Heart left ventricle (tissue), 16 donors: ENCODE data around the gene SPATA21. TPM values are rescaled to one million over a fixed set of nuclear protein-coding genes. Genes with fewer than 3 reads are reported as not detected.

Experiments used
- ATAC-seq, 4 donors: fragments of 200-7000 bp; cut with Tn5 transposase; one replicate each; pipeline ENCODE4 v1.9.1; 2020 to 2022; ENCODE audit warnings: moderate library complexity in 4 of 4, mild to moderate bottlenecking in 3 of 4, moderate number of reproducible peaks in 1 of 4
- DNase-seq, 5 donors: peaks; one replicate each; pipeline ENCODE4 v3.0.0-alpha.2; 2020
- H3K27ac ChIP-seq, 12 donors: fragments of 200-600 bp; sonication (generic) in 4 of 12; one replicate each; pipeline versions ENCODE4 v1.5.0 to v1.8.0; 2016 to 2022; ENCODE audit warnings: mild to moderate bottlenecking in 2 of 12
- H3K27me3 ChIP-seq, 9 donors: fragments of 200-600 bp; sonication (generic) in 2 of 9; one replicate each; pipeline versions ENCODE4 v1.5.1 to v1.8.0; 2016 to 2022; ENCODE audit warnings: mild to moderate bottlenecking in 3 of 9
- H3K36me3 ChIP-seq, 9 donors: fragments of 200-600 bp; sonication (generic) in 2 of 9; one replicate each; pipeline versions ENCODE4 v1.5.0 to v1.8.0; 2018 to 2022; ENCODE audit warnings: mild to moderate bottlenecking in 2 of 9
- H3K4me1 ChIP-seq, 12 donors: fragments of 200-600 bp; sonication (generic) in 4 of 12; one replicate each; pipeline versions ENCODE4 v1.5.0 to v1.8.0; 2016 to 2022; ENCODE audit warnings: mild to moderate bottlenecking in 3 of 12
- H3K4me3 ChIP-seq, 12 donors: fragments of 200-600 bp; sonication (generic) in 4 of 12; one replicate each; pipeline versions ENCODE4 v1.5.0 to v1.8.0; 2017 to 2022; ENCODE audit warnings: mild to moderate bottlenecking in 9 of 12, moderate library complexity in 4 of 12
- H3K9me3 ChIP-seq, 12 donors: fragments of 200-600 bp; sonication (generic) in 4 of 12; one replicate each; pipeline versions ENCODE4 v1.5.0 to v1.8.0; 2016 to 2022; ENCODE audit warnings: mild to moderate bottlenecking in 1 of 12
- POLR2A ChIP-seq, 2 donors: fragments of 450-650 bp; IDR thresholded peaks; one replicate each; pipeline ENCODE4 v1.6.1; 2017; ENCODE audit warnings: antibody characterized with exemption in 2 of 2, mild to moderate bottlenecking in 2 of 2, moderate library complexity in 2 of 2
- WGBS, 4 donors: extraction: QIAGEN DNeasy Blood & Tissue Kit in 2 of 4; methylation state at CpG; one replicate each; pipeline versions ENCODE4 v1.1.5 to v1.1.7; 2013 to 2018; 5-methylcytosine and 5-hydroxymethylcytosine counted together
- intact Hi-C, 10 donors: fragments of 100-400 bp; cut with DNase I; formaldehyde crosslinking; loops; one replicate each; pipeline versions ENCODE4 v1.11.1 to v1.14.2; 2022
- polyA plus RNA-seq, 2 donors: library from polyadenylated mRNA; stranded (reverse); fragments of 200-250 nt; gene quantifications; one replicate each; pipeline ENCODE4 v1.2.3, GENCODE V29; 2013
- total RNA-seq, 9 donors: library from RNA; depleted of rRNA in 2 of 9; stranded (reverse); fragments of >200 nt in 2 of 9; fragmentation: NEBNext Ultra II Directional in 3 of 9; extraction: Animal tissue kit (Norgen Biotek cat#: 25700) in 3 of 9; gene quantifications; one replicate each; pipeline versions ENCODE4 v1.1.0 to v1.2.4, GENCODE V29; 2016 to 2023
- TF ChIP-seq, protein P1 (sequence below), 12 donors: fragments of 200-600 bp; sonication (generic) in 4 of 12; IDR thresholded peaks; one replicate each; pipeline versions ENCODE4 v1.5.0 to v1.8.0; 2018 to 2022; ENCODE audit warnings: antibody characterized with exemption in 12 of 12, mild to moderate bottlenecking in 5 of 12
- donor health status: ischemic (EF 13 %, LVEDD 7.1; RV severe dilation, severe dysfunction).
- donor health status: healthy with polysubstance abuse.
- donor health status: DM: no; HTN: yes; CAD: no.
- donor health status: DM: no; HTN: no; CAD: no.
- donor health status: ischemic (EF 25% LVEDD 6.9; RV normal size, moderate dysfunction).
- donor health status: ischemic (EF 25% LVEDD 5.7; RV mildly dilated, moderate dysfunction).
- donor health status: healthy.
- donor health status: DM: yes; HTN: yes; CAD: no.
- donor health status: ischemic (EF 35%, LVEDD 5.7; RV mildly dilated, moderate dysfunction).
- donor health status: nonischemic (EF 11% LVEDD 7.7; RV severe dilation, severe dysfunction).
- donor health status: DM: yes; HTN: yes; CAD: no.
- donor health status: PGD.
- donor health status: ischemic (EF 29% LVEDD 5.4; RV normal size, mild dysfunction).
- donor health status: nonischemic (EF 23%, LVEDD 6.1; RV moderate dilation, normal function).

Gene SPATA21
- total and polyA plus RNA-seq, 11 donors, result 0.06 to 0.08 TPM; not detected in 9

- no peak for ATAC-seq
- H3K36me3 ChIP-seq, result peaks cover 0 to 79% (median 48%) of the 10 kb centered on the region in 9 donors
- 89 to 94% (median 92%) methylated on average over 13 of the region's 13 CpGs for WGBS, 4 donors
These were observed 42.2 kb downstream of the SPATA21 start for GRCh38 chr1:16394977-16395376.

GRCh38 chr1:16393570-16394521 lies 43.4 kb downstream of the SPATA21 start:
- H3K36me3 ChIP-seq, result peaks cover 0 to 68% (median 44%) of the 10 kb centered on the region in 9 donors
- no peak overlapping the region for H3K4me3 ChIP-seq
- peak in 1 of 5 donors; percentile 52 for DNase-seq
- no peaks in the 10 kb centered on the region for H3K9me3 ChIP-seq
- ATAC-seq, result peak in 3 of 4 donors; percentile 19 to 40 (median 29)
- no peaks in the 10 kb centered on the region for H3K27me3 ChIP-seq
- WGBS, 4 donors, result 76 to 85% (median 84%) methylated on average over 10 of the region's 10 CpGs
- intact Hi-C loops, result no loop called here
- peak overlapping the region in 1 of 12 donors; percentile 9 for H3K27ac ChIP-seq
- TF ChIP-seq, protein P1, sequence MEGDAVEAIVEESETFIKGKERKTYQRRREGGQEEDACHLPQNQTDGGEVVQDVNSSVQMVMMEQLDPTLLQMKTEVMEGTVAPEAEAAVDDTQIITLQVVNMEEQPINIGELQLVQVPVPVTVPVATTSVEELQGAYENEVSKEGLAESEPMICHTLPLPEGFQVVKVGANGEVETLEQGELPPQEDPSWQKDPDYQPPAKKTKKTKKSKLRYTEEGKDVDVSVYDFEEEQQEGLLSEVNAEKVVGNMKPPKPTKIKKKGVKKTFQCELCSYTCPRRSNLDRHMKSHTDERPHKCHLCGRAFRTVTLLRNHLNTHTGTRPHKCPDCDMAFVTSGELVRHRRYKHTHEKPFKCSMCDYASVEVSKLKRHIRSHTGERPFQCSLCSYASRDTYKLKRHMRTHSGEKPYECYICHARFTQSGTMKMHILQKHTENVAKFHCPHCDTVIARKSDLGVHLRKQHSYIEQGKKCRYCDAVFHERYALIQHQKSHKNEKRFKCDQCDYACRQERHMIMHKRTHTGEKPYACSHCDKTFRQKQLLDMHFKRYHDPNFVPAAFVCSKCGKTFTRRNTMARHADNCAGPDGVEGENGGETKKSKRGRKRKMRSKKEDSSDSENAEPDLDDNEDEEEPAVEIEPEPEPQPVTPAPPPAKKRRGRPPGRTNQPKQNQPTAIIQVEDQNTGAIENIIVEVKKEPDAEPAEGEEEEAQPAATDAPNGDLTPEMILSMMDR (IDR thresholded peaks at IDR 0.05), result no peak
- no peak for TF ChIP-seq POLR2A (IDR thresholded peaks at IDR 0.05)
- peaks cover 0 to 64% (median 49%) of the 10 kb centered on the region in 12 donors for H3K4me1 ChIP-seq

More at GRCh38 chr1:16394977-16395376, 42.2 kb downstream of the SPATA21 start:
- Histone ChIP-seq H3K27me3 (no peaks in the 10 kb centered on the region), H3K4me1 (peaks cover 0 to 57% (median 46%) of the 10 kb centered on the region in 12 donors), H3K27ac (no peak overlapping the region), H3K9me3 (no peaks in the 10 kb centered on the region), H3K4me3 (no peak overlapping the region)
- intact Hi-C loops, result no loop called here
- DNase-seq, result no peak
- no peak for TF ChIP-seq POLR2A (IDR thresholded peaks at IDR 0.05)
- TF ChIP-seq, protein P1 (IDR thresholded peaks at IDR 0.05), result no peak

- intact Hi-C loops, result no loop called here
- Histone ChIP-seq H3K27me3 (no peaks in the 10 kb centered on the region), H3K9me3 (no peaks in the 10 kb centered on the region), H3K4me3 (no peak overlapping the region), H3K27ac (peak overlapping the region in 1 of 12 donors; percentile 9), H3K4me1 (peaks cover 0 to 70% (median 52%) of the 10 kb centered on the region in 12 donors), H3K36me3 (peaks cover 0 to 59% (median 41%) of the 10 kb centered on the region in 9 donors)
- WGBS, 4 donors, result 57 to 68% (median 62%) methylated on average over 19 to 21 of the region's 21 CpGs
- ATAC-seq, result peak in 3 of 4 donors; percentile 4 to 23 (median 13)
- no peak for DNase-seq
- TF ChIP-seq, protein P1 (IDR thresholded peaks at IDR 0.05), result no peak
- TF ChIP-seq POLR2A (IDR thresholded peaks at IDR 0.05), result no peak
These were observed 44.3 kb downstream of the SPATA21 start for GRCh38 chr1:16392740-16393569.
